ENCODE measurements around the gene CTDSP2. TPM values are rescaled to one million over a fixed set of nuclear protein-coding genes. Genes with fewer than 3 reads are reported as not detected.

CTDSP2 gene
- total and polyA plus RNA-seq, 2 of the 8 experiments (the other 6 are each of a cell fraction or from before 2014, with no cell fraction given): 71.3 to 91.7 TPM

DNA sequence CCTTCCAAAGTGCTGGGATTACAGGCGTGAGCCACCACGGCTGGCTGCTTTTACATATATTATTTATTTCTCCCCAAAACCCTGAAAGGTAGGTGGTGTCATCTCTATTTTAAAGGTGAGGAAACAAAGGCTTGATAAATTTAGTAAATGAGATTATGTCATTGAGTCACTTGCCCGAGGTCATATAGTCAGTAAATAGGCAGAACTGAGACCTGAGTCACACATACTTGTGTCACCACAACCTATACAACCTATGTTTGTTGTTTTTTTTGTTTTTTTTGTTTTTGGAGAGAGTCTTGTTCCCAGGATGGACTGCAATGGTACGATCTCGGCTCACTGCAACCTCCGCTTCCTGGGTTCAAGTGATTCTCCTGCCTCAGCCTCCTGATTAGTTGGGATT, 51.2 kb downstream of the CTDSP2 start:
- Histone ChIP-seq H4K8ac (ENCODE audit: extremely low read depth, insufficient read depth, low read length) (no peak overlapping the region), H3K4me3 (ENCODE audit: extremely low read depth in 1 of 4, insufficient read depth in 2 of 4, low read depth in 3 of 4, low read length in 4 of 4) (no peak overlapping the region), H3K27ac (ENCODE audit: low read depth, low read length) (no peak overlapping the region), H4K5ac (ENCODE audit: insufficient read length, low read depth, low read length) (no peak overlapping the region), H3K4ac (replicated peaks; ENCODE audit: insufficient read length, low read depth, low read length) (no peak overlapping the region), H3K9ac (replicated peaks in 1 of 4; ENCODE audit: extremely low read depth in 1 of 4, low read depth in 3 of 4, low read length in 3 of 4) (no peak overlapping the region), H3K23ac (ENCODE audit: insufficient read length) (no peak overlapping the region), H3K79me1 (ENCODE audit: low read depth, low read length) (no peaks in the 10 kb centered on the region; the same call in 1 of the 2 replicates), H3K27me3 (replicated peaks in 1 of 4; ENCODE audit: control insufficient read depth in 3 of 4, extremely low read depth in 1 of 4, insufficient read depth in 3 of 4, low read length in 3 of 4) (no peaks in the 10 kb centered on the region), H2BK120ac (replicated peaks; ENCODE audit: low read depth, low read length) (no peak overlapping the region), H3K4me1 (replicated peaks in 1 of 4; ENCODE audit: control insufficient read depth in 3 of 4, insufficient read depth in 4 of 4, low read length in 3 of 4) (no peaks in the 10 kb centered on the region), H2AFZ (ENCODE audit: low read length) (no peak overlapping the region), H3K79me2 (ENCODE audit: control insufficient read depth in 1 of 2, insufficient read depth in 2 of 2, low read length in 2 of 2) (no peaks in the 10 kb centered on the region), H3K4me2 (ENCODE audit: insufficient read depth in 1 of 2, low read depth in 2 of 2, low read length in 2 of 2) (no peak overlapping the region), H2BK12ac (ENCODE audit: low read depth, low read length) (no peak overlapping the region), H2AK5ac (ENCODE audit: low read depth, low read length) (no peak overlapping the region), H2BK20ac (ENCODE audit: low read length) (no peak overlapping the region), H3K14ac (ENCODE audit: insufficient read length) (no peak overlapping the region), H3K36me3 (ENCODE audit: control insufficient read depth in 2 of 4, insufficient read depth in 4 of 4, low read length in 3 of 4) (peaks cover 2 to 37% (median 20%) of the 10 kb centered on the region in 4 experiments; a peak in 7 of 8 replicates), H3K56ac (replicated peaks; ENCODE audit: insufficient read length, low read depth, low read length) (no peak overlapping the region), H4K20me1 (replicated peaks in 1 of 2; ENCODE audit: control insufficient read depth in 1 of 2, insufficient read depth in 2 of 2, low read length in 2 of 2) (no peaks in the 10 kb centered on the region), H4K91ac (replicated peaks; ENCODE audit: insufficient read length, low read length) (no peak overlapping the region), H3K9me3 (ENCODE audit: insufficient read depth in 2 of 2, low read depth in 1 of 2, low read length in 1 of 2) (no peaks in the 10 kb centered on the region), H2BK5ac (ENCODE audit: low read depth, low read length) (no peak overlapping the region), H2BK15ac (ENCODE audit: low read length) (no peak overlapping the region), H3K23me2 (ENCODE audit: low read depth, low read length) (no peaks in the 10 kb centered on the region), H3K18ac (ENCODE audit: extremely low read depth, low read length) (no peak overlapping the region)
- DNase-seq (ENCODE audit: low read depth in 1 of 2, low spot score in 2 of 2): no peak
- ChIA-PET CTCF (ENCODE audit: partially characterized antibody) (interaction anchor here (0.7 to 8.3 kb wide), 3 partner anchors 8 to 1348 kb away, joined by 3 to 56 read pairs (median 14); partner anchors contain the start of gene TSFM), POLR2A (ENCODE audit: partially characterized antibody) (interaction anchor here (1.2 to 3.1 kb wide), 2 partner anchors 12 to 15 kb away, joined by 3 to 10 read pairs; partner anchors contain the start of gene TSFM)
- TF ChIP-seq POLR2A (IDR thresholded peaks at IDR 0.05; ENCODE audit: control extremely low read depth in 1 of 2, low read depth in 2 of 2, low read length in 2 of 2) (no peak), BRCA1 (IDR thresholded peaks at IDR 0.05; ENCODE audit: low read depth, low read length) (no peak), MAFK (IDR thresholded peaks at IDR 0.05; ENCODE audit: low read depth, low read length) (no peak), SAP30 (IDR thresholded peaks at IDR 0.05; ENCODE audit: insufficient read depth, insufficient replicate concordance, low read length) (no peak), JUN (IDR thresholded peaks at IDR 0.05; ENCODE audit: low read depth, low read length) (no peak), KDM4A (IDR thresholded peaks at IDR 0.05; ENCODE audit: low read depth, low read length, severe bottlenecking) (no peak), GTF2F1 (IDR thresholded peaks at IDR 0.05; ENCODE audit: borderline replicate concordance, low read depth, low read length) (no peak), CREB1 (IDR thresholded peaks at IDR 0.05) (no peak), CBX8 (IDR thresholded peaks at IDR 0.05; ENCODE audit: borderline replicate concordance, low read depth, low read length) (no peak), ZNF274 (IDR thresholded peaks at IDR 0.05; ENCODE audit: borderline replicate concordance, extremely low read depth, low read length) (no peak), TEAD4 (IDR thresholded peaks at IDR 0.05; ENCODE audit: low read depth, low read length) (no peak), NANOG (IDR thresholded peaks at IDR 0.05; ENCODE audit: insufficient read depth, low read depth, low read length, poor library complexity, severe bottlenecking) (no peak), KDM1A (IDR thresholded peaks at IDR 0.05; ENCODE audit: borderline replicate concordance, low read length) (no peak)
- no peak for FAIRE-seq
- 96% methylated on average over 6 of the region's 6 CpGs; no CpG with 5 or more reads in 1 of the 2 experiments for WGBS, 2 experiments (ENCODE audit: extremely low coverage in 1 of 2, insufficient coverage in 1 of 2, insufficient read length in 1 of 2, insufficient replicate concordance in 2 of 2, low coverage in 1 of 2, low lambda C conversion rate in 2 of 2, missing lambda C conversion rate in 1 of 2)

Data from H1 (cell line).